Adrenal gland (tissue), 12 donors: Measurements from ENCODE around the gene AQP5. TPM values are rescaled to one million over a fixed set of nuclear protein-coding genes. Genes with fewer than 3 reads are reported as not detected.

Experiments
- DNase-seq, 7 donors: peaks; one replicate each; pipeline ENCODE4 v3.0.0-alpha.2; 2019 to 2020
- H3K27ac ChIP-seq, 5 donors: fragments of 200-600 bp; sonication (generic) in 4 of 5; 1 replicate in 3 of 5; 2 replicates in 2 of 5; pipeline versions ENCODE4 v1.5.1 to v1.8.0; 2016 to 2020; ENCODE audit warnings: mild to moderate bottlenecking in 1 of 5
- H3K27me3 ChIP-seq: fragments of 200-600 bp; 2 replicates; pipeline ENCODE4 v1.8.0; 2021
- H3K36me3 ChIP-seq, 2 donors: fragments of 200-600 bp; replicated peaks in 1 of 2; 1 replicate in 1 of 2; 2 replicates in 1 of 2; pipeline versions ENCODE4 v1.5.1 to v1.8.0; 2018 to 2022
- H3K4me1 ChIP-seq, 2 donors: fragments of 200-600 bp; replicated peaks in 1 of 2; 1 replicate in 1 of 2; 2 replicates in 1 of 2; pipeline versions ENCODE4 v1.5.1 to v1.8.0; 2018 to 2021
- H3K4me3 ChIP-seq, 4 donors: fragments of 200-600 bp; sonication (generic) in 3 of 4; one replicate each; pipeline ENCODE4 v1.5.1; 2016 to 2018
- H3K9me3 ChIP-seq, 3 donors: fragments of 200-600 bp; sonication (generic) in 1 of 3; replicated peaks in 1 of 3; 1 replicate in 2 of 3; 2 replicates in 1 of 3; pipeline versions ENCODE4 v1.5.1 to v1.8.0; 2016 to 2021
- CTCF ChIP-seq, 6 experiments: fragments of 450-650 bp in 4 of 6; fragments of 200-600 bp in 2 of 6; sonication (generic) in 1 of 6; IDR thresholded peaks; 1 replicate in 5 of 6; 2 replicates in 1 of 6; pipeline versions ENCODE4 v1.5.1 to v1.8.0; 2016 to 2021; ENCODE audit warnings: antibody characterized with exemption in 6 of 6, mild to moderate bottlenecking in 2 of 6, moderate library complexity in 1 of 6
- POLR2A ChIP-seq, 2 donors: fragments of 450-650 bp; IDR thresholded peaks; one replicate each; pipeline ENCODE4 v1.6.1; 2017; ENCODE audit warnings: antibody characterized with exemption in 2 of 2, mild to moderate bottlenecking in 2 of 2, moderate library complexity in 1 of 2
- WGBS, 4 donors: extraction: QIAGEN DNeasy Blood & Tissue Kit in 2 of 4; methylation state at CpG; one replicate each; pipeline versions ENCODE4 v1.1.5 to v1.1.7; 2013 to 2017; 5-methylcytosine and 5-hydroxymethylcytosine counted together
- intact Hi-C, 2 donors: fragments of 100-400 bp; cut with DNase I; formaldehyde crosslinking; loops; one replicate each; pipeline versions ENCODE4 v1.14.1 to v1.15.0; 2022 to 2023
- polyA plus RNA-seq, 3 donors: library from polyadenylated mRNA; stranded (reverse); fragments of 200-250 nt in 2 of 3; fragments of 350-450 nt in 1 of 3; fragmentation: Illumina TruSeq in 1 of 3; extraction: RNeasy Lipid Tissue Mini Kit (QIAGEN cat#74804) in 1 of 3; gene quantifications; one replicate each; pipeline ENCODE4 v1.2.3, GENCODE V29; 2013 to 2014
- total RNA-seq, 9 donors: library from RNA; depleted of rRNA in 4 of 9; stranded (reverse); fragments of >200 nt in 4 of 9; fragments of 120-200 nt in 1 of 9; fragmentation: NEBNext Ultra II Directional in 1 of 9; extraction: Animal tissue kit (Norgen Biotek cat#: 25700) in 1 of 9; gene quantifications; one replicate each; pipeline versions ENCODE4 v1.1.0 to v1.2.4, GENCODE V29; 2013 to 2023
- donor health status: healthy with polysubstance abuse.
- donor health status: Bipolar disorder and iron deficiency.
- donor health status: DM: yes; HTN: yes; CAD: no.
- donor health status: DM: no; HTN: no; CAD: no.
- donor health status: DM: no; HTN: no; CAD: no.
- donor health status: DM: yes; HTN: yes; CAD: no.

AQP5 gene
- total and polyA plus RNA-seq, 12 donors, result 0.22 to 2.6 (median 0.84) TPM; not detected in 1

DNA sequence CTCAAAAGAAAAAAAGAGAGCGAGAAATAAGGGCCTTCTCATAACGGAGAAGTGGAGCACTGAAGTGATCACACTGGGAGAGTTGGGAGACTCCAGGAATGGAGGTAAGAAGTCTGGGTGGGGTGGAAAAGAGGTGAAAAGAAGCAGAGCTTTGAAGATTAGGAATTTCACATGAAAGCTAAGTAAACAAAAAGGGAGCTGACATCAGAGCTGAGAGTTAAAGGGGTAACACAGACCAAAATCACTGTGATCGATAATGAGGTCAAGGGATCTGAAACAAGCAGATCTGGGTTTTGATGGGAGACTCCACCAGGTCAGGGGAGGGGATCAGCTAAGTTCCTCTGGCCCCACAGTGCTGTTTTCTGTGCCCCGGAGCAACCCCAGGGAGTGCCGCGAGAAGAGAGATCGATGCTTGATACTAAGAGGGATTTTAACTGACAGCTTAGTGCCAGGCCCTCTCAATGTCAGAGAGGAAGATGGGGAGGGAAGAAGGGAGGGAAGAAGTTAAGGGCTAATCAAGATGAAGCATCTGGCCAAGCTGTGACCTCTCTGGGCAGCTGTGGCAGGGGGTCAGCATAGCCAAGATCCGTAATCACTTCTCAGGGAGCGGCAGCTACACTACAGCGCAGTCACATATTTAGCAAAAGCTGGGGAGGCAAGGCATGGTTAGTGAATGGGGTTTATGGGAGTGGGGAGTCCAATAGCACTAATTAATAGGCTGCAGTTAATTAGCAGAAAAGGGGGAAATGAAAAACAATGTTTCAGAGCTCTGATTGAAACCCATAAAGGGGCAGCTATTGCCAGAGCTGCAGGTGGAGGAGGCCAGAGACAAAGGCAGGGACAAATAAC lies 19.1 kb downstream of the AQP5 start:
- no peak for DNase-seq
- peaks cover 0 to 5% of the 10 kb centered on the region in 2 donors for H3K4me1 ChIP-seq
- WGBS, 4 donors, result 87 to 96% (median 94%) methylated on average over 10 of the region's 10 CpGs
- no peak overlapping the region for H3K4me3 ChIP-seq
- intact Hi-C loops, result no loop called here
- H3K27me3 ChIP-seq, result no peaks in the 10 kb centered on the region
- no peaks in the 10 kb centered on the region for H3K36me3 ChIP-seq
- TF ChIP-seq CTCF (IDR thresholded peaks at IDR 0.05) (no peak), POLR2A (IDR thresholded peaks at IDR 0.05) (no peak)
- no peak overlapping the region for H3K27ac ChIP-seq
- H3K9me3 ChIP-seq, result no peaks in the 10 kb centered on the region

DNA sequence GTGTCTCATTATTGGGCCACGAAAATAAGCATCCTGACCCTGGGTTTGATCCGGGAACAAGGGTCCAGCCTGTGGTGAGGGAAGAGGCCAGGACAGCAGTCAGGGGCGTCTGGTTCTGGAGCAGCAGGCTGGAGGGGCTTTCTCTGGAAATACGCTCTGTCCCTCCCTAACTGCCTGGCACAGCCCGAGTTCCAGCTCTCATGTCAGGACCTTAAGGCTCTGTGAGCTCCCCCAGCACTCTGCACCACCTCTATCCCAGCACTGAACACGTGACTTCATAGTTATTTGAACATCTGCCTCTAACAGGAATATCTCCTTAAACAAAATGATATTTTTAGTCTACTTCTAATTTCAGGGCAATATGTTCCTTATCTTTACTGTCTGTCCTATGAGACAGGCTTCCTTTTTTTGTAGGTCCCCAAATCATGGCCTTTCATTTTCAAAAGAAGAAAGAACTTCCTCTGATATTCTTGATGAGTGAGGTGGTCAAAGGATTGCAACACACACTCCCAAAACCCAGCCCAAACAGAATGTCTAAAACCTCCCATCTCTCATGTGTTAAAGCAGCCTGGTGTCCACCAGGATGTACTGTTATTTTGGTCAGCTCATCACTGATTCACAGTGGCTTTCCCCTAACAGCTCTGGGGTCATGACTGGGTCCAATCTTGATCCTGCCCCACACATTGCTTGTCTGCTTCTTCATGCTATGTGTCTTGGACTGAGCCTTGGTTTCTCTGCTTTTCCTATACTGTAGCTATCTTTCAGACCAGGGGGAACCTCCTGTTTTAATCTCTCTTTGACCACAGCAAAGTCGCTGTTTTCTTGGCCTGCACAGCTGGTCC lies 20.8 kb downstream of the AQP5 start:
- Histone ChIP-seq H3K4me1 (peaks cover 0 to 5% of the 10 kb centered on the region in 2 donors), H3K36me3 (no peaks in the 10 kb centered on the region), H3K4me3 (no peak overlapping the region), H3K9me3 (no peaks in the 10 kb centered on the region), H3K27me3 (no peaks in the 10 kb centered on the region), H3K27ac (peak overlapping the region in 1 of 5 donors; percentile 10)
- DNase-seq, result no peak
- TF ChIP-seq CTCF (IDR thresholded peaks at IDR 0.05), result no peak
- no peak for TF ChIP-seq POLR2A (IDR thresholded peaks at IDR 0.05)
- intact Hi-C loops, result no loop called here
- WGBS, 4 donors, result 72 to 86% (median 83%) methylated on average over 7 of the region's 7 CpGs

- peaks cover 0 to 5% of the 10 kb centered on the region in 2 donors for H3K4me1 ChIP-seq
- intact Hi-C loops, result no loop called here
- no peak overlapping the region for H3K4me3 ChIP-seq
- no peaks in the 10 kb centered on the region for H3K36me3 ChIP-seq
- WGBS, 4 donors, result 26 to 30% (median 27%) methylated on average over 8 of the region's 8 CpGs
- no peaks in the 10 kb centered on the region for H3K9me3 ChIP-seq
- TF ChIP-seq CTCF (IDR thresholded peaks at IDR 0.05) (no peak), POLR2A (IDR thresholded peaks at IDR 0.05) (no peak)
- H3K27me3 ChIP-seq, result no peaks in the 10 kb centered on the region
- peak overlapping the region in 2 of 5 donors; percentile 26 to 38 for H3K27ac ChIP-seq
- DNase-seq, result peak in 1 of 7 donors; percentile 26
Observed at GRCh38 chr12:49983892-49984291, 22.2 kb downstream of the AQP5 start.
